DND-41 (cell line): Measurements from ENCODE around the gene HOXD4.

Source experiments
- CTCF ChIP-seq: IDR thresholded peaks from 2 replicates; pipeline ENCODE4 v1.5.1; 2012; ENCODE audit warnings: borderline replicate concordance, low read length, moderate library complexity, mild to moderate bottlenecking; ENCODE audit not compliant: poor library complexity, severe bottlenecking; ENCODE audit errors: extremely low read depth
- EZH2 ChIP-seq: IDR thresholded peaks from 3 replicates; pipeline ENCODE4 v1.6.1; 2012; ENCODE audit warnings: borderline replicate concordance, low read depth, mild to moderate bottlenecking, moderate library complexity, low read length, inconsistent platforms; ENCODE audit not compliant: severe bottlenecking

- TF ChIP-seq CTCF (no peak), EZH2 (no peak)
Observed at GRCh38 chr2:176162911-176163671, 11.7 kb downstream of the HOXD4 start.
